PC-3 (cell line): Measurements from ENCODE around the gene ADAMTSL1.

Experiments
- EZH2phosphoT487 ChIP-seq: fragments of 300-600 bp; sonication (generic); IDR thresholded peaks from 2 replicates; pipeline ENCODE4 v1.6.1; 2018; ENCODE audit warnings: mild to moderate bottlenecking, antibody characterized with exemption, low read length, borderline replicate concordance
- TF ChIP-seq, protein P1 (sequence below): fragments of 300-600 bp; sonication (generic); conservative IDR thresholded peaks from 2 replicates; pipeline ENCODE4 v1.5.1; 2017; ENCODE audit warnings: antibody characterized with exemption, low read depth, mild to moderate bottlenecking, low read length

DNA sequence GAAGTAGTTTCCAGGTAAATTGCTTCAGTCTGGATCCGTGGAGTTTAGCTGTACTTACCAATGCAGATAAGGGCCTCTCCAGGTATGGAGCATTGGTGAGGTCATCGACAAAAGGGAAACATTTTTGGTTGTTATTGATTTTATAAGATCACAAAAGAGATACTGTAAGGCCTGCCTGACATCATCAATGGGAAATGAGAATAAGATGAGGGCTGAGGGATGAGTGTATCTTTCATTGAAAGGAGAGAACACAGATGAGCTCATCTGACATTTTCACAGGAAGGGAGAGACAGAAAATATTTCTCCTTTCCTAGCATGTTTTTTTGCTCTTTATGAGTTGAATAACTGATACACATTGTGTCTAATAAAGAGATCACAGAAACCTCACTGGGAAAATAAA is 325.5 kb downstream of the ADAMTSL1 start:
- no peak for TF ChIP-seq EZH2phosphoT487
- TF ChIP-seq, protein P1, sequence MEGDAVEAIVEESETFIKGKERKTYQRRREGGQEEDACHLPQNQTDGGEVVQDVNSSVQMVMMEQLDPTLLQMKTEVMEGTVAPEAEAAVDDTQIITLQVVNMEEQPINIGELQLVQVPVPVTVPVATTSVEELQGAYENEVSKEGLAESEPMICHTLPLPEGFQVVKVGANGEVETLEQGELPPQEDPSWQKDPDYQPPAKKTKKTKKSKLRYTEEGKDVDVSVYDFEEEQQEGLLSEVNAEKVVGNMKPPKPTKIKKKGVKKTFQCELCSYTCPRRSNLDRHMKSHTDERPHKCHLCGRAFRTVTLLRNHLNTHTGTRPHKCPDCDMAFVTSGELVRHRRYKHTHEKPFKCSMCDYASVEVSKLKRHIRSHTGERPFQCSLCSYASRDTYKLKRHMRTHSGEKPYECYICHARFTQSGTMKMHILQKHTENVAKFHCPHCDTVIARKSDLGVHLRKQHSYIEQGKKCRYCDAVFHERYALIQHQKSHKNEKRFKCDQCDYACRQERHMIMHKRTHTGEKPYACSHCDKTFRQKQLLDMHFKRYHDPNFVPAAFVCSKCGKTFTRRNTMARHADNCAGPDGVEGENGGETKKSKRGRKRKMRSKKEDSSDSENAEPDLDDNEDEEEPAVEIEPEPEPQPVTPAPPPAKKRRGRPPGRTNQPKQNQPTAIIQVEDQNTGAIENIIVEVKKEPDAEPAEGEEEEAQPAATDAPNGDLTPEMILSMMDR: no peak
